Ishikawa (cell line): ENCODE data around the gene ZRANB1.

Experiments
- CEBPB ChIP-seq: IDR thresholded peaks from 2 replicates; pipeline ENCODE4 v1.6.1; 2012
- CREB1 ChIP-seq: IDR thresholded peaks from 2 replicates; pipeline ENCODE4 v1.6.1; 2012; ENCODE audit warnings: low read depth
- EGR1 ChIP-seq: IDR thresholded peaks from 2 replicates; pipeline ENCODE4 v1.6.1; 2012
- EP300 ChIP-seq: IDR thresholded peaks from 2 replicates; pipeline ENCODE4 v1.6.1; 2012; ENCODE audit warnings: borderline replicate concordance
- FOXM1 ChIP-seq: IDR thresholded peaks from 2 replicates; pipeline ENCODE4 v1.6.1; 2012; ENCODE audit warnings: low read depth, borderline replicate concordance
- MAX ChIP-seq: IDR thresholded peaks from 2 replicates; pipeline ENCODE4 v1.6.1; 2012
- NFIC ChIP-seq: IDR thresholded peaks from 2 replicates; pipeline ENCODE4 v1.6.1; 2012
- RAD21 ChIP-seq: IDR thresholded peaks from 2 replicates; pipeline ENCODE4 v1.6.1; 2012; ENCODE audit warnings: low read depth
- REST ChIP-seq: IDR thresholded peaks from 2 replicates; pipeline ENCODE4 v1.6.1; 2012; ENCODE audit warnings: low read depth, mild to moderate bottlenecking
- TAF1 ChIP-seq: IDR thresholded peaks from 2 replicates; pipeline ENCODE4 v1.6.1; 2012; ENCODE audit warnings: low read depth, mild to moderate bottlenecking
- TCF12 ChIP-seq: IDR thresholded peaks from 2 replicates; pipeline ENCODE4 v1.6.1; 2012; ENCODE audit warnings: low read depth
- TEAD4 ChIP-seq: IDR thresholded peaks from 2 replicates; pipeline ENCODE4 v1.6.1; 2012
- USF1 ChIP-seq: IDR thresholded peaks from 2 replicates; pipeline ENCODE4 v1.6.1; 2012
- YY1 ChIP-seq: IDR thresholded peaks from 2 replicates; pipeline ENCODE4 v1.6.1; 2012; ENCODE audit warnings: low read depth
- ZBTB7A ChIP-seq: IDR thresholded peaks from 2 replicates; pipeline ENCODE4 v1.6.1; 2012; ENCODE audit warnings: low read depth

The ZRANB1 gene

GRCh38 chr10:125002047-125002422, 60.1 kb downstream of the ZRANB1 start:
- TF ChIP-seq RAD21: no peak
- TF ChIP-seq ZBTB7A: no peak
- TF ChIP-seq NFIC: no peak
- TF ChIP-seq EGR1: no peak
- TF ChIP-seq CEBPB: no peak
- no peak for TF ChIP-seq TAF1
- no peak for TF ChIP-seq CREB1
- TF ChIP-seq USF1: no peak
- TF ChIP-seq EP300: no peak
- TF ChIP-seq YY1: no peak
- no peak for TF ChIP-seq TCF12
- no peak for TF ChIP-seq MAX
- no peak for TF ChIP-seq REST
- no peak for TF ChIP-seq TEAD4
- TF ChIP-seq FOXM1: no peak

- TF ChIP-seq RAD21: no peak
- no peak for TF ChIP-seq YY1
- TF ChIP-seq TCF12: no peak
- no peak for TF ChIP-seq TAF1
- TF ChIP-seq MAX: no peak
- TF ChIP-seq TEAD4: no peak
- no peak for TF ChIP-seq CREB1
- no peak for TF ChIP-seq ZBTB7A
- no peak for TF ChIP-seq FOXM1
- TF ChIP-seq REST: no peak
- no peak for TF ChIP-seq EGR1
- TF ChIP-seq USF1: no peak
- TF ChIP-seq EP300: no peak
- no peak for TF ChIP-seq CEBPB
- TF ChIP-seq NFIC: no peak
Observed at GRCh38 chr10:125002423-125003145, 60.7 kb downstream of the ZRANB1 start.

GRCh38 chr10:125003146-125003900, 61.4 kb downstream of the ZRANB1 start:
- no peak for TF ChIP-seq MAX
- no peak for TF ChIP-seq EP300
- no peak for TF ChIP-seq NFIC
- TF ChIP-seq FOXM1: no peak
- no peak for TF ChIP-seq TEAD4
- TF ChIP-seq TCF12: no peak
- TF ChIP-seq CEBPB: no peak
- no peak for TF ChIP-seq CREB1
- TF ChIP-seq EGR1: no peak
- TF ChIP-seq ZBTB7A: no peak
- no peak for TF ChIP-seq RAD21
- TF ChIP-seq TAF1: no peak
- no peak for TF ChIP-seq USF1
- no peak for TF ChIP-seq REST
- no peak for TF ChIP-seq YY1
